GM21717 (cell line): Measurements from ENCODE around the gene CNTN2.

Experiments
- ATAC-seq: cut with Tn5 transposase; IDR thresholded peaks from one replicate; pipeline ENCODE4 v1.9.1; 2021; ENCODE audit warnings: mild to moderate bottlenecking, moderate library complexity; ENCODE audit not compliant: unreplicated experiment

The CNTN2 gene, protein sequence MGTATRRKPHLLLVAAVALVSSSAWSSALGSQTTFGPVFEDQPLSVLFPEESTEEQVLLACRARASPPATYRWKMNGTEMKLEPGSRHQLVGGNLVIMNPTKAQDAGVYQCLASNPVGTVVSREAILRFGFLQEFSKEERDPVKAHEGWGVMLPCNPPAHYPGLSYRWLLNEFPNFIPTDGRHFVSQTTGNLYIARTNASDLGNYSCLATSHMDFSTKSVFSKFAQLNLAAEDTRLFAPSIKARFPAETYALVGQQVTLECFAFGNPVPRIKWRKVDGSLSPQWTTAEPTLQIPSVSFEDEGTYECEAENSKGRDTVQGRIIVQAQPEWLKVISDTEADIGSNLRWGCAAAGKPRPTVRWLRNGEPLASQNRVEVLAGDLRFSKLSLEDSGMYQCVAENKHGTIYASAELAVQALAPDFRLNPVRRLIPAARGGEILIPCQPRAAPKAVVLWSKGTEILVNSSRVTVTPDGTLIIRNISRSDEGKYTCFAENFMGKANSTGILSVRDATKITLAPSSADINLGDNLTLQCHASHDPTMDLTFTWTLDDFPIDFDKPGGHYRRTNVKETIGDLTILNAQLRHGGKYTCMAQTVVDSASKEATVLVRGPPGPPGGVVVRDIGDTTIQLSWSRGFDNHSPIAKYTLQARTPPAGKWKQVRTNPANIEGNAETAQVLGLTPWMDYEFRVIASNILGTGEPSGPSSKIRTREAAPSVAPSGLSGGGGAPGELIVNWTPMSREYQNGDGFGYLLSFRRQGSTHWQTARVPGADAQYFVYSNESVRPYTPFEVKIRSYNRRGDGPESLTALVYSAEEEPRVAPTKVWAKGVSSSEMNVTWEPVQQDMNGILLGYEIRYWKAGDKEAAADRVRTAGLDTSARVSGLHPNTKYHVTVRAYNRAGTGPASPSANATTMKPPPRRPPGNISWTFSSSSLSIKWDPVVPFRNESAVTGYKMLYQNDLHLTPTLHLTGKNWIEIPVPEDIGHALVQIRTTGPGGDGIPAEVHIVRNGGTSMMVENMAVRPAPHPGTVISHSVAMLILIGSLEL

GRCh38 chr1:205042911-205043806, at the start of gene CNTN2:
TSS of gene CNTN2 (plus strand) at chr1:205043212. CDS start at chr1:205053186, 9,974 bp downstream.
- no peak for ATAC-seq

DNA sequence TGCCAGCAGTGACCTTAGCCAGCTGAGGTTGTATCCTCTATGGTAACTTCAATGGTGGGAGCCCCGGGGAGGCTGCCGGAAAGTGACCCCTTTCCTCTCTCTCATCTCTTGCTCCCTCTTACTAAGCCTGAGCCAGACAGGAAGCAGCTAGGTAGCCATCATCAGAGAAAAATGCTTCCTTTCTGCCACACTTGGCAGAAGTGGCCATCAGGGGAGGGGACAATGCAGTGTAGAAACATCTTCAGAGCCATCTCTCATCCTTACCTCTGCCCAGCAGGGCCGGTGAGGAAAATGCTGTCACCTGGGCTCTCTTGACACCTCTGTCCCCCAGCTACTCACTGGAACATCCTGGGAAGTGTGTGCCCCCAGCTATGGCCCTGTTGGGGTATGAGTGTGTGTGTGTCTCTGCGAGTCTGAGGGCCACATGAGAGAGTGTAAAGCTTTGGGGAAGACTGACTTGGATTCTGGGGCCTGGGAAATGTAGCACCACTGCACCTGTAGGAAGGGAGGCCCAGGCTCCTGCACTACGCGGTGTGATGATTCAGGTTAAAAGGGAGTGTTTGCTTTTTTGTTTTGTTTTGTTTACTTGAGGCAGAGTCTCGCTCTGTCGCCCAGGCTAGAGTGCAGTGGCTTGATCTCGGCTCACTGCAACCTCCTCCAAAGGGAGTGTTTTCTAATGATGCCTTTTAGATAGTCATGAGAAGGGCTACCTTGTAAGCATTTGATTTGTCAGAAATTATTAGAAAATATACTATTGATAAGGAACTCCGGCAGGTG, 48.7 kb upstream of the CNTN2 start:
- ATAC-seq, result no peak

DNA sequence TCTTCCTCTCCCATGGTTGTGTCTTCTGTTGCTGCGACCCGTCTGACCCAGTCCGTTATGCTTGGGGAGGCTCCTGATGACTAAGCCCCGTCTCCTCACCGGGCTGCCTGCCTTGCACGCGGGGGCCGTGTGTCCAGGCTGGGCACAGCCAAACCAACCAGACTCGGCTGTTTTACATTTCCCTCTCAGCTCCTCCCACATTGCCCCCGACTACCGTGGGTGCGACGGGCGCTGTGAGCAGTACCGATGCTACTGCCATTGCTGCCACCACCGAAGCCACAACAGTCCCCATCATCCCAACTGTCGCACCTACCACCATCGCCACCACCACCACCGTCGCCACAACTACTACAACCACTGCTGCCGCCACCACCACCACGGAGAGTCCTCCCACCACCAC, 46.0 kb upstream of the CNTN2 start:
- no peak for ATAC-seq

DNA sequence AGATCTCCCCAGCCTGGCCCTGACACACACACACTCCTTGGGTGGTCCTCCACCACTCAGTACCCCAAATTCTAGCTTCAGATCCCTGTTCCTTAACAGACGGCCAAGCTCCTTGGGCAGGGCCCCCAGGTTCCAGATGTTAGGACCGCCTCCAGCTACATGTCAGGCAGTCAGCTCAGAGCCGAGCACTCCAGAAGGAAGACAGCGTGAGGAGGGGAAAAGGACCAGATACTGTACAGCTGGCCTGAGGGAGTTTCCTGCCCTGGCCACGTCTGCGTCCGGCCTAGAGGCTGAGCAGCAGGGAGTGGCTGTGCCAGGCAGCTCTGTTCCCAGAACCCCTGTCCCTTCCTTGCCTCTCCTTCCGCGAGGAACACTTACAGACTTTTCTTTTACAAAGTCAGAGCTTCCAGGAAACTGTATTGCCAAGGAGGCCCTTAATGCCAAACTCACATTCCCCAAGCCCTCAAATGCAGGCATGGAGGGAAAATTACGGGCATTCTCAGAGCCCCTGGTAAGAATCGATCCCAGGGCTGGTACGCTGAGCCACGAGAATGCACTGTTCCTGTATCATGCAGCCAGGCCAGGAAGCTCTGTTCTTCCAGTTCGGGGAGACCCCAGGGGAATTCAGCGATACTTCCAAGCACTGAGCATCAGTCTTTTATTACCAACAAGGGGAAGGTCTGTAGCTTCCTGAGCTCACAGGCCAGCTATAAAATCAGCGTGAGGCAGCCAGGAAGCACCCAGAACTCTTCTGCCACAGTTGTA, 45.2 kb upstream of the CNTN2 start:
- ATAC-seq, result no peak

GRCh38 chr1:205001162-205001561, 41.9 kb upstream of the CNTN2 start:
- ATAC-seq, result no peak

DNA sequence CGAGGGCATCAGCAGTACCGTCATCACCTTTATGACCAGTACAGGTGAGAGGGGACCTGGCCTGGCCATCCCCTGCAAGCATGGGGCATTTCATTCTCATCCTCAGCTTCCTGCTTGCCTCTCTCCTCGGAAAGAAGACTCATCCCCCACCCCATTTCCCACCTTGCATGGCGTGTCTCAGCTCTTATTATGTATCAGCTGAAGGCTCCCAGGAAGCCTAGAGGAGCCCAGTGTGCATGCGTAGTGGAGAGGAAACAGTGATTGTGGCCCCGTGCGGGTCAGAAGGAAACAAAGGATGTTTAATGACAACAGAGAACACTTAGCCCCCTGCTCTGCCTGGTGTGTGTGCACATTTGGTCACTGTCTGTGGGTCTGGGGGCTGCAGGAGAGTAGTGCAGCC, 40.3 kb upstream of the CNTN2 start:
- ATAC-seq, result no peak

DNA sequence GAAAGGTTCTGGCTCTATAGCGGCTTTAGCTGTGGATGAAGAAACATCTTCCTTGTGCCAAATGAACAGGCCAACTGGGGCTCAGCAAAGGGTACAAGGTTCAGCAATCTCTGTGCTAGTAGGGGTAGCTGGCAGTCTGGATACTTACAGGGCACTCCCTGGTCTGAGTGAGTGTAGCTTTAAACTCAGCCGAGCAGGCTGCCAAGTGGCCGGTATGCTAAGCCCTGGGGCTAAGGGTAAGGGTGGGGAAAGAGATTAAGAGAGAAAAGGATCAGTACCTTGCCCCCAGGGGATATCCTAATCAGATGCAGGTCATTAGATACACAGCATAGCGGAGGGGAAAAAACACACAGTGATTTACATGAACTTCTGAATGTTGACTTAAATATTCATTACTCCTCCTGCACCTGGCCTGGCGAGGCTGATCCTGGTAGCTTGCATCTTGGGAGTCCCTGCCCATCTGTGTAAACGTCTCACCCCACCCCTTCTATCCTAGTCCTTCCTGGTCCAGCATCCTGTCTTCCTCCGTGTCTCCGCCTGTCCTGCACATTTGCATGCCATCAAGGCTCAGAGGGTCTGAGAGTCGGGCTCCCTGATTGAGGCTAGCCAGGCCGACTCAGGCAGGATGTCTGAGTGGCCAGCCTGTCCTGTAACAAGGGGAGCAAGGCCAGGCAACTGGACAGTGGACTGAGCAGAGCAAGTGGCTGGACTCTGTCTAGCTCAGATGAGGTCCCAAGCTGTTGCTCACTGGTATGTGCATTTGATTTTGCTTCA, 39.5 kb upstream of the CNTN2 start:
- no peak for ATAC-seq

DNA sequence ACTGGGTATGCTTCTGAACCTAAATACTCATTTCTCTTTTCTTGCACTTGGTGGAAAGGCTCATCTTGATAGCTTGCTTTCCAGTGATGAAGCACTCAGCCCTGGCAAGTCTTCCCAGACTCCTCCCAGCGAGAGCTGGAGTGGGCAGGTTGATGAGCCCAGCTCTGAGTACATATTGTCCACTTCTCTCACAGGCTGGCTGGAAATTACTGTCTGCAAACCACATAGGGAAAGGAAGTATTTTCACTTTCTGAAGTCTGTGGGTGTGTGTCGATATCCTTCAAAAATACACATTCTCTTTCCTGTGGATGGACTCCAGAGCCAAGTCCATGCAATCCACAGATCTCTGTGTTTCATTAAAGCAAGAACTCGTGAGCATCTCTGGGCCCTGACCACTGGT, 38.7 kb upstream of the CNTN2 start:
- no peak for ATAC-seq

- no peak for ATAC-seq
Observed at GRCh38 chr1:205008896-205009295, 34.1 kb upstream of the CNTN2 start.

- ATAC-seq, result no peak
Observed at GRCh38 chr1:205009670-205010069, 33.3 kb upstream of the CNTN2 start.

DNA sequence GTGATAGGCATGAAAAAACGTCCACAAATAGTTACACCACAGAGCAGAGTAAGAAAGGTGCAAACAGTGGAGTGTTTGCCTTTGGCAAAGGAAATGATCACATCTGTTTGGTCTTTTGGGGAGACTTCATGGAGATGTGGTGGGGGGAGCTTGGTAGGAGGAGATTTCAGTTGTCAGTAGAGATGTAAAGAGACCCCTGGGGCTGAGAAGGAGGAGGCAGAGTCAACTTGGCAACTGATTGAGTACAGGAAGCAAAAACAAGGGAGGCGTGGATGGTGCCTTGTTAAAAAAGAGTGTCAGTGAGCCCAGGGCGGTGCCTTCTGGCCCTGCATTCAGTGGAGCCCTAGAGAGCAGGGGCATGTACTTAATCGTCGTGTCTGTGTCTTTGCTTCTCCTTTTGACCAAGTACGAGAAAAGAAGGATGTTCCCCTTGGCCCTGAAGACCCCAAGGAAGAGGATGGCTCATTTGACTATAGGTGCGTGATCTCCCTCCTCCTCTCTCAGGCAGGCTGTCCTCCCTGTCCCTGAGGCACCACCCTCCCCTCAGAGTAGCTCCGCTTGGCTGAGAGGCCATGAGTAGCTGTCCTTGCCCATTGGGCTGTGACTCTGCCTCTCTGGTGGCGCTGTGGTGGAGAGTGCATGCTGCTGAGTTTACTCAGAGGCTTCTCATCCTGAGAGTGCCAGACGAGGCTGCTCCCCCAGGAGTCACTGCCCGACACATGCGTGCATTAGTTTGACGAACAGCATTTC, 30.4 kb upstream of the CNTN2 start:
- ATAC-seq, result no peak

GRCh38 chr1:205013683-205014367, 29.2 kb upstream of the CNTN2 start:
- no peak for ATAC-seq

DNA sequence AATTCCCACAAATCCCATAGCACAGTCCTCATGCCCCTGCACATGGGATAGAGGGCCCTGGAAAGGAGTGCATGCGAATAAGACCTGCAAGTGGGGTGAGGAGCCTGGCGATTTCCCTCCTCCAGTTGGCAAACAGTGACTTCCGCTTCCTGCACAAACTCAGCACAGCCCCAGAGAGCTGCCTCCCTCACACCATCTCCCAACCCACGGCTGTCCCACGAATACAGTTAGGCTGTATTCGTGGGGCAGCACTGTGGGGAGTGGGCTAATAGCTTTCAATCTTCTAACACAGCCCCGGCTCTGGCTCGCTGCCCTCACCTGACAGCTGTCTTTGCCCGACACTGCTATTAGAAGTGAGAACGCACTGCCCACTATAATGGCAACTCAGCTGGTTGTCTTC, 28.2 kb upstream of the CNTN2 start:
- ATAC-seq, result no peak

- ATAC-seq, result no peak
Observed at GRCh38 chr1:205015241-205015640, 27.8 kb upstream of the CNTN2 start.

DNA sequence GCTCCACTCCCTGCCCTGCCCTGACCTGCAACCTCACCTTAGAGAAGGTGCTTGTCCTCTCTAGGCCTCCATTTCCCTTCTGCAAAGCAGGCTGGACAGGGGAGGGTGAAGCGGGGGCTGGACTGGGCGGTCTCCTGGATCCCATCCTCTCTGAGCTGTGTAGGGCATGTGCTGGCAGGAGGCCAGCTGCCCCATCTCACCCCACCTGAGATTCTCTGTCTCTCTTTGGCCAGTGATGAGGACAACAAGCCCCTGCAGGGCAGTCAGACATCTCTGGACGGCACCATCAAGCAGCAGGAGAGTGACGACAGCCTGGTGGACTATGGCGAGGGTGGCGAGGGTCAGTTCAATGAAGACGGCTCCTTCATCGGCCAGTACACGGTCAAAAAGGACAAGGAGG, 26.9 kb upstream of the CNTN2 start:
- ATAC-seq, result no peak

DNA sequence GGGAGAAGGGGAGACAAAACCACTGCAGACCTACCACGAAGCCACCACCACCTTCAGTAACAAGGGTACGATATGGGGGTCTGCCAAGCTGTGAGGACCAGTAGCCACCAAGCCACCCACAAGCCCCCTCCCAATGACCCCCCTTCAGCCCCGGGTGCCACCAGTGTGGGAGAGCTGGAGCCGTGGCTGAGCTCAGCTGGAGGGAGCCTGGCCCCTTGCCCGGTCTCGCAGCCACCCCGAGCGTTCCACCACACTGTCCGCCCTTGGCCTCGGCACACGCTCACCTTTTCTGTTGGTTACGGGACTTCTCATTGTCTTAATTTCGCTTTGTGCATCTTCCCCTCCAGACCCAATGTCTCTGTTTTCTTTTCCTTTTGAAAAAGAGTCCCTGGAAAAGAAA, 26.4 kb upstream of the CNTN2 start:
- no peak for ATAC-seq

- no peak for ATAC-seq
Observed at GRCh38 chr1:205017001-205017400, 26.0 kb upstream of the CNTN2 start.
